Mammary epithelial cell (primary cell): ENCODE results near the gene LURAP1L.

ENCODE experiments used
- CTCF ChIP-seq, 2 donors: IDR thresholded peaks in 1 of 2; conservative IDR thresholded peaks in 1 of 2; 2 replicates each; pipeline ENCODE4 v1.5.1; 2011 to 2012; ENCODE audit warnings: inconsistent platforms in 2 of 2, low read length in 2 of 2, mild to moderate bottlenecking in 2 of 2, control low read depth in 1 of 2, low read depth in 1 of 2; ENCODE audit not compliant: insufficient read depth in 1 of 2; ENCODE audit errors: extremely low read depth in 1 of 2
- EZH2 ChIP-seq: IDR thresholded peaks from 2 replicates; pipeline ENCODE4 v1.6.1; 2012; ENCODE audit warnings: low read length, inconsistent platforms, borderline replicate concordance

DNA sequence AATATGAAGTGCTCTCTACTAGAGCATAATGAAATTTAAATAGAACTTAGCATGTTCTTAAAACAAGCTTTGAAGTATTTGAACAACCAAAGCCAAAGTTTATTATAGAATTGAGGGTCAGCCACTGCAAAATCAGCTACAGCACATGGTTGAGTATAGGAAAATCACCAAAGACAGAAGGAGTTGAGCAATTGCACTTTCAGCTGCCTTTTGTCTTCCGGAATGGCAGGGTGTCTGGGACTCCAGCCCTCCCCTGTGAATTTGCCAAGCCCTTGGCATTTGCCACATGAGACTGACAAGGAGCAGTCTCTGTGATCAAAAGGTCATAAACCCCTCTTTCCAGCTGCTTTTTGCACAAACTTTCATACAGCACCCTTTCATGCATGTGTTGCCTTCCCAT, 8.5 kb upstream of the LURAP1L start:
- TF ChIP-seq CTCF (conservative IDR thresholded peaks at IDR 0.05 in 1 of 2, IDR thresholded peaks at IDR 0.05 in 1 of 2; ENCODE audit: extremely low read depth in 1 of 2, insufficient read depth in 1 of 2, low read depth in 1 of 2, low read length in 2 of 2): no peak
- TF ChIP-seq EZH2: no peak
